Right forelimb (tissue), 1 donor: ENCODE data around the gene KAT7.

Source experiments
- DNase-seq: peaks from one replicate; pipeline ENCODE4 v3.0.0-alpha.2; 2018

The KAT7 gene

DNA sequence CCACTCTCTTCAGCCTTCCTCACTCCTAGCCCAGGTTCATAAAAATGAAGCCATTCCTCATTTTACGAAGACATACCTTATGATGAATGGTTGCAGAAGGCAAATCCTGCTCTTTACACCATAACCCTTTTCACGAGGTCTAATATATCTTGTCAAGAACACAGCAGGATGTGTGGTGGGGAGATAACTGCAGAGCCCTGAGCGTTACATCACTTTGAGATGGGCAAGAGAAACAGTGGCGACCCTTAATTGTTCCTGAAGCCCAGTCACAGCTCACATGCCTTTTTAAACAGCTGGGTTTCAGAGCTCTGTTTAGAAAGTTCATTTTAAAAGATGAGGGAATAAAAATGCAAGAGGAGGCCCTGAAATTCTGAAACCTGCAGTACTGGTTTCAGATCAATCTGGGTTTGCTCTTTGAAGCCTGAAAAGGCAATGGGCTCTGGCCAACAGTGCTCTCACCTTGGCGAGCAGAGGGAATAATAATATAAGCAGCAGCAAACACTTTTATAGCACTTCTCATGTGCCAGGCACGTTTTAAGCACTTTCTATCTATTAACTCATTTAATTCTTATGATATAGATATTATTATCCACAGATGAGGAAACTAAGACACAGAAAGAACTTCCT is 27.4 kb upstream of the KAT7 start:
- no peak for DNase-seq

- DNase-seq, result no peak
These were observed 26.1 kb upstream of the KAT7 start for GRCh38 chr17:49762151-49762941.

DNA sequence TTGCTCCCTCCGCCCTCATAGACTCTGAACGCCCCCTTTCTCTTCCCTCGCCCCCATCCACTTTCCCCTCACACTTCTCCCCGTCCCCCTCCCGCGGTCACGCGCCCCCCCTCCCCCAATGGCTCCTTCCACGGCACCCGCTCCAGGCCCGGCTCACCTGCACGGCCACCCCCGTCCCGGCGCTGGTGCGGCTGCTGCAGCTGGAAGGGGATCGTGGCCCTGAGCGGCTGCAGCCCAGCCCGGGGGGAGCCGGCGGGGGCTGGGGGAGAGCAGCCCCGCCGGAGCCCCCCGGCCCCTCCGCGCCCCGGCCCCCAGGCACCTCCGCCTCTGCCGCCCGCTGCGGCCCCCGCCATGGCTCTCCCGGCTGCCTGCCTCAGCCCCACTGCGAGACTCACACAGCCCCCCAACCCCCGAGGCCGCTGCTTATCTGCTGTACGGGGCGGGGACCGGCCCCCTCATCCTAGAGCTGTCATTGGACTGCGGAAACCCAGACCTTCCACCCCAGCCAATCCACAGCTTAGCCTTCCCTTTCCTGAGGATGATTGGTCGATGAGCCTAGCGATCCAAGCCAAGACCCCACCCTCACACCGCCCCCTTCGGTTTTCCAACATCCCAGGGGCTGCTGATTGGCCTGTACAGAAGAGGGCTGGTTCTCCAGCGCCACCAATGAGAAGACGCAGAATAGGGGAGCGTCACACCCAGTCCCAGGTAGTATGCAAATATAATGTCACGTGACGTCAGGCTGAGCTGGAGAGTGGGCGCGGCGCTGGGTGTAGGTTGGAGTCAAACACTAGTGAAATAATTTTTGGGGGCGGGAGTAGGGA is 24.5 kb upstream of the KAT7 start, which contains the start of gene FAM117A:
TSS of gene FAM117A (minus strand) at position 397 of the 824 bp plus-strand sequence. CDS start at position 353, 44 bp downstream.
- DNase-seq, result peak; percentile 96

- no peak for DNase-seq
These were observed 23.8 kb upstream of the KAT7 start for GRCh38 chr17:49764559-49765180.

GRCh38 chr17:49766918-49767530 is 21.5 kb upstream of the KAT7 start:
- no peak for DNase-seq

- no peak for DNase-seq
These were observed 12.8 kb upstream of the KAT7 start for GRCh38 chr17:49775546-49776260.

DNA sequence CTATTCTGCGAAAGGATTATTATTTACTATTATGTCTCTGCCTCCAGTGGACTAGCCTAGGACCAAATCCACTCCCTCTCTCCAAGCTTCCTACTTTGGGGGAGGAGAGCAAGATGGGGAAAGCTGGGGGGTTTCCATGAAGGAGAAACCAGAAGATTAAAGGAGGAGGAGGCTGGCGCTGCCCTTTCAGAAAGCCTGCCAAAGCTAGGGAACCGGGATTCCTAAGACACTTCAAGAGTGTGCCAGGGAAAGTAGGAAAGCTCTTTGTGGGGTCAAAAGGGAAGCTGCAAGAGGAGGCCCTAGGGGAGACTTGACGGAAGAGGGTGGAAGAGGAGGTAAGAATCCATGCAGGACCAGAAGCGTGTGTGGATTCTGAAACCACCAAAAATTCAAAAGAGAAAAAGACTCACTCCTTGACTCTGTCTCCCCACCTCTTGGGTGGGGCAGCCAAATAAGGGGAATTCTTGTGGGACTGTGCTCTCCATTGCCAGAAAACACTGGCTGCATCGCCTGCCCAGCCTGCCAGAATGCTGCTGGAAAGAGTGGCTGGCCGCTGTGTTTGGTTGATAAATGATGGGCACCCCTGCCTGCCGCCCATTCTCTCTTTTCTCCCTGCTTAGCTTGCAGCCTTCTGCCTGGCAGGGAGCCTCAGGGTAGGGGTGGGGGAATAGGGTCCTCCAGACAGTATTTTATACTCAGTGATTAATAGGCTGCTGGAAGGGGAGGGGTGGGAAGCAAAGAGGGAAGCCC is 11.8 kb upstream of the KAT7 start:
- no peak for DNase-seq

GRCh38 chr17:49777563-49777962 is 10.9 kb upstream of the KAT7 start:
- no peak for DNase-seq

- DNase-seq, result no peak
These were observed 9.2 kb upstream of the KAT7 start for GRCh38 chr17:49779156-49779738.

GRCh38 chr17:49779739-49780231 is 8.7 kb upstream of the KAT7 start:
- no peak for DNase-seq

DNA sequence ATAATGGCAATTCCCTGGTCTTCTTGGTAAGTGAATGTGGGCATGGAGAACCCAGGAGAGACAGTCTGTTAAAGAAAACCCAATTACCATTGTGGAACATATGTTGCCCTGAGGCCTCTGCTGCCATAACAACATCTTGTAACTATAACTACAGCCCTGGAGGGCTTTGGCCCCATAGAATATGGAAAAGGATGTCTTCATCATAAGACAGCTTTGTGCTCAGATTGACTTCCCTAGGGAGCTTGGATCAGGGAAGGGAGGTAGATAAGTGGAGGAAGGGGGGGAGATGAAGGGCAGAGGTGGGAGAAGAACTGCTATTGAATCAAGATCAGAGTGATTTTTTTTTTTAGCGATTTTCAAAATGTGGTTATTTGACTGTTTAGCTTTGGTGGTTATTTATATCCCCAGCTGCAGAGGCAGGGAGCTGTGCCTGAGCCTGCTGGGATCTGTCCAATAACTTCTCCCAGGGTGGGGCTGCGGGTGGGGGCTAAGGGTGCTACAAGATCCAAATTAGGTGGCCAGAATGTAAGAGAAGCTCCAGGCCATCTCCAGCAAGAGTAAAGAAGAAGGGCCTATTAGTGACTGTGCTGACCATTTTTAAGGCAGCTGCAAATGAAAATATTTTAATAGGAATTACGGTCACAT is 5.3 kb upstream of the KAT7 start:
- no peak for DNase-seq

- DNase-seq, result no peak
These were observed 4.7 kb upstream of the KAT7 start for GRCh38 chr17:49783791-49784190.

DNA sequence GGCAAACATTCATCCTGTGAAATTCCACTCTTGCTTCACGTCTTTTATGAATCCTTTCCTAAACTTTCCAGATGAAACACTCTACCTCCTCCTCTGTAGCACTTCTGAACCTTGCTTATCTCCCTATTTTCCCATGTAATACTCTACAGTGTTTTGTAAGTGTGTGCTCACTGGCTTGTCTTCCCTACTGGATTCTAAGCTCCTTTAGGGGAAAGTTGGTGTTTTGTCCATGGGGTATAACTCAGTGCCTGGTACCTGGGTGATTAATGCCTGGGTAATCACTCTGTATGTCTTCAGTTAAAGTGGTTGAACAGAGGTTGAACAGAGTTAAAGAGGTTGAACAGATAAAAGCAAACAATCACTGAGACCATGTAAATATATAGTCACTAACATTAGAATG is 3.8 kb upstream of the KAT7 start:
- DNase-seq, result no peak

DNA sequence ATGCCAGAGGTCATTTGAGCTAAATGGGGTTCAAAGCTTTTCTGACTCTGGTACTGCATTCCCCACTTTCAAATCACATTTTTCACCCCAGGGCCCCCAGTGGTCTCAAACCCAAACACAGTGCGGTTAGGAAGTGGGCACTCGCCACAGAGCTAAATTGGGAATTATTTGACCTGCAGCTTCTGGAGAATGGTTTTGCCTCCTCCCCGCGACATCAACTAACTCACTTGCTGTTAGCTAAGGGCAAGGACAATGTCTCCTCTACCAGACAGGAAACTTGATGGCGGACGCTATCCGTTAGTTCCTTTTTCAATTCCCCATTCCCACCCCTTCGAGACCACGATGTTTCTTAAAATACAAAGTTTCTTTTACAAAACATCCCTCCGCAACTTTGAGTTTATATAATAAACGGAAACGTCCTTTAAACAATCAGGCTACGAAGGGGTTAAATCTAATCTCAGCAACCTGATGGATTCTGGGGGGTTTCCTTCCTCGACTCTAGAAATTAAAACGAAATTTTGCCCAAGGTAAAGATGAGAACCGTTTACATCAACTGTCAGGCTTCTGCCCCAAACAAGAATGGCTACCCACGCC is 500 bp upstream of the KAT7 start:
- peak; percentile 61 for DNase-seq

DNA sequence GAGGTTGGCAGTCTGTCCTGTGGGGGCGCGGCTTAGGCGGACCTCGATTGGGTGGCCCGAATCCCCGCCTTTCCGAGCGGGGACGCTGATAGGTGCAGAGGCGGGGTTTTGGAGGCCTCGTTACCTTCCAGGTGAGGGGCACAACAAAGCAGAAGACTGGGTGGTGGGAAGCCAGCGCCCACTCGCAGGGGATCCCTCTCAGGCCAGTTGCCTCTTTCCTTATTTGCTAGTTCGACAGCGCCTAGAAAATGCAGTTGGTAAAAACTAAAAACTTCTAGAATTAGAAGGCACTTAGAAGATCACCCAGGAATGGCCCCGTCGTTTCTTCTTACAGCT is 730 bp downstream of the KAT7 start:
- no peak for DNase-seq

DNA sequence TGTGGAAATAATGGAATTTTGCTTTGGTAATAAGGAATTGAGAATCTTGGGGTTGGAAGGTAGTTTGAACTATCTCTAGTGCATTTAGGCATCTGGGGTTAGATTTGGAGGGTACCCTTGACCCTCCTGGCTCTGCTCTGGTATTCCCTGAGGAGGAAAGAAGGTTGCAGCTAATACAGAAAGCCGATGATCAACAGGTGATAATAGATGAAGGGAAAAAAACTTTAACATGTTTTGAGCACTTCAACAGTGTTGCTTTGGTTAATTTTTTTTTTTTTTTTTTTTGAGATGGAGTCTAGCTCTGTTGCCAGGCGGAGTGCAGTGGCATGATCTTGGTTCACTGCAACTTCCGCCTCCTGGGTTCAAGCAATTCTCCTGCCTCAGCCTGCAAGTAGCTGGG is 4.8 kb downstream of the KAT7 start:
- no peak for DNase-seq

DNA sequence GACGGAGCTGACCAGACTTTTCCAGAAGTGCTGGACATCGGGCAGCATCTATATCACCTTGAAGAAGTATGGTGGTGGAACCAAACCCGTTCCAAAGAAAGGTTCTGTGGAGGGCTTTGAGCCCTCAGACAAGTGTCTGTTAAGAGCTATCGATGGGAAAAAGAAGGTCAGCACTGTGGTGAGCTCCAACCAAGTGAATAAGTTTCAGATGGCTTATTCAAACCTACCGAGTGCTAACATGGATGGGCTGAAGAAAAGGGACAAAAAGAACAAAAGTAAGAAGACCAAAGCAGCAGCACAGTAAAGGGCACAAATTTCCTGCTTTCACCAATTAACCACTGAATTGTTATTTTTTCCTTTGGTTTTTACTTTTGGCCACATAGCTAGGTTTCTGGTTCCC is 6.9 kb downstream of the KAT7 start:
- no peak for DNase-seq

GRCh38 chr17:49798182-49798581 is 9.7 kb downstream of the KAT7 start:
- DNase-seq, result no peak

GRCh38 chr17:49798738-49799137 is 10.3 kb downstream of the KAT7 start:
- DNase-seq, result no peak

DNA sequence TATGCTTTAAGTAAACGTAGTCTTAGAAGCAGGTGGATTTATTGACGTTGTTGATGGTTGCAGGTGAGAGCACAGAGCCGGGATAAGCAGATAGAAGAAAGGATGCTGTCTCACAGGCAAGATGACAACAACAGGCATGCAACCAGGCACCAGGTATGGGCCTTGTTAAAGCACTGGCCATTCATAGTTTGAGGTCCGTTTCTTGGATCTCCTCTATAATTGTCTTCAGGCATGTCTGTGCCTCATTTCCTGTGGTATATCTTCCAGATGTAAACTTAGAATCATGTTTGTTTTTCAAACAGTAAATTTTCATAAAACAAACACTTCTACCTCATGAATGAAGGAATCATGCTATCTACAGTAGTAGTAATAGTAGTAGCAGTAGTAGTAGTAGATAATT is 20.6 kb downstream of the KAT7 start:
- no peak for DNase-seq
